AG09319 (cell line): ENCODE measurements around the gene IL19.

Experiments used
- DNase-seq: peaks from one replicate; pipeline ENCODE4 v3.0.0-alpha.2; 2010; ENCODE audit warnings: low read depth; ENCODE audit errors: extremely low read depth
- TF ChIP-seq, protein P1 (sequence below): IDR thresholded peaks from 2 replicates; pipeline ENCODE4 v1.5.1; 2011; ENCODE audit warnings: low read depth, mild to moderate bottlenecking, inconsistent platforms, low read length, moderate library complexity

IL19 gene

DNA sequence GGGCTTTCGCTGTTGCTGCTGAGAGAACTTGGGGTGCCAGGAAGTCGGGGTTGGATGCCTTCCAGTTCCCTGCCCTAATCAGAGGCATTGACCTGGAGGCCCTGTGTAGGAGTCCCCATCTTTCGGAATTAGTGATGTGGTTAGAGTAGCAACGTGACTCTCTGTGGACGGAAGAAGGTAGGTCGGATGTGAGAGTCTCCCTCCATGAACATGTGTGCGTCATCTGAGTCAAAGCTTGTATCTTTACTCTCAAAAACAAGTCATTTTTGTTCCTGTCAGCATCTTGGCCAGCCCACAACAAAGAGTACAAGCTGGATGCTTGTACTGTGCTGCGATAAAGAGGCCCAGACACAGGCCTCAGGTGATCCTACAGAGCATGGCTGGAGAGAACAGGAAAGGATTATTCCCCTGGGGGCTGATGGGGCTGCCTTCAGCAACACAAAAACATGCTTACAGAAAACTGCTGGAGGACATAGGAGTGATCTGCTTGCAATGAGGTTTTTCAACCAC lies 32.7 kb downstream of the IL19 start:
- DNase-seq = no peak

DNA sequence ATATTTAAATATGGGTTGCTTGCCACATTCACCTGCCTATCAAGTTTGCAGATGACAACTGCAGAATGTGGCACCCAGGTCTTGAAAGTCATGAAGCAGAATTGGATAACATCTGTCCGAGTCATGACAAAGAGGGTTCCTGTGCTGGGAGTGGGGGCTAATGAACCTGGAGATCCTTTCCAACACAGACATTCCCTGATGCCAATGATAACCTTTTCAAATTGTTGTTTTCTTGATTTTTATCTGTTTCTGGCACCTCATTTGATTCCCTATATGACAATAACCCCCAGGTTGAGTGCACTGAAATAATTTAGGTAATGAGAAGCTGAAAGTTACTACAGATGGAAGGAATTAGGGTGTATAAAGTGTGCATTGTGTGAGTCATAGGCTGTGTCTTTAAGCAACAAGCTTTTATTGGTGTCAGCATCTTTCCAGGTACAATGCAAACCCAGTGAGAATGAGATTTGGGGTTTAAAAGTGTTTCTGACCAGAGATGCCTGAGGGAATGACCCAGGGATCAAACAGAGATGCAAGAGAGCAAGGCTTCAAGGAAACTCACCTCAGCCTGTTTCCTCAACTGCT lies 33.7 kb downstream of the IL19 start:
- DNase-seq = no peak
- TF ChIP-seq, protein P1, sequence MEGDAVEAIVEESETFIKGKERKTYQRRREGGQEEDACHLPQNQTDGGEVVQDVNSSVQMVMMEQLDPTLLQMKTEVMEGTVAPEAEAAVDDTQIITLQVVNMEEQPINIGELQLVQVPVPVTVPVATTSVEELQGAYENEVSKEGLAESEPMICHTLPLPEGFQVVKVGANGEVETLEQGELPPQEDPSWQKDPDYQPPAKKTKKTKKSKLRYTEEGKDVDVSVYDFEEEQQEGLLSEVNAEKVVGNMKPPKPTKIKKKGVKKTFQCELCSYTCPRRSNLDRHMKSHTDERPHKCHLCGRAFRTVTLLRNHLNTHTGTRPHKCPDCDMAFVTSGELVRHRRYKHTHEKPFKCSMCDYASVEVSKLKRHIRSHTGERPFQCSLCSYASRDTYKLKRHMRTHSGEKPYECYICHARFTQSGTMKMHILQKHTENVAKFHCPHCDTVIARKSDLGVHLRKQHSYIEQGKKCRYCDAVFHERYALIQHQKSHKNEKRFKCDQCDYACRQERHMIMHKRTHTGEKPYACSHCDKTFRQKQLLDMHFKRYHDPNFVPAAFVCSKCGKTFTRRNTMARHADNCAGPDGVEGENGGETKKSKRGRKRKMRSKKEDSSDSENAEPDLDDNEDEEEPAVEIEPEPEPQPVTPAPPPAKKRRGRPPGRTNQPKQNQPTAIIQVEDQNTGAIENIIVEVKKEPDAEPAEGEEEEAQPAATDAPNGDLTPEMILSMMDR = no peak

More for the DNA sequence above, 32.7 kb downstream of the IL19 start:
- TF ChIP-seq, protein P1 = no peak

DNA sequence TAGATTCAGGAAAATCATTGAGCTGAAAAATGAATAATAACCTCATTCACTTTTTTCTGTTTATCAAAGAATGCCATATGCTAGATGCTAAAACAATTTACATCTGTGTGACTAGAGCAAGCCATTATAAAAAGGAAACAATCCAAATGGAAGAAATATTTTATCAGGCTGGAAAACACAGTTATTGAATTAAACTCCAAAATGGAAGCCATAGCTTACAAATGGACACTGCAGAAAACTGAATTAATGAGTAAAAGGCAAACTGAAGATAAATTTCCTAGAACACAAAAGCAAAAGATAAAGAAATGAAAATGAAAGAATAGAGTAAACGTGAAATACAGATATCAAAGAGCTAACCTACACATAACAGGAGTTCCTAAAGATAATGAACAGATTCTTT lies 34.8 kb downstream of the IL19 start:
- no peak for DNase-seq
- TF ChIP-seq, protein P1 = no peak

DNA sequence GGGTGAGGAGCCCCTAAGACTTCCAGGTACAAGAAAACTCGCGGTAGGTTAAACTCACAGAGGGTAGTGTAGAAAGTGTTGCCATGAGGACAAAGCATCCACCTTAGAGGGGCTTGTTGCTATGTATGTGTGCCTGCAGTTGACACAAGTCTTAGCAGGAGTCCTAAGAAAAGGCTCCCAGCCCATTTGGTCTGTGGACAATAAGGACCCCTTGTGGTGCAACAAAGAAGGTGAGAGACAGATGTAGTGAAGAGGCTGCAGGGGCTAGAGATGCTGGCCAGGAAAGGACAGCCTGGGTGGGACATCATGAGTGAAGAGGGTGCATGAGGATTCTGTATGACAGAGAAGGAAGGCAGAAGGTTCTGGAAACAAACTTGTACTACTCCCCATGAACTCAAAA lies 38.0 kb downstream of the IL19 start:
- TF ChIP-seq, protein P1 = peak; percentile 38
- DNase-seq = no peak

DNA sequence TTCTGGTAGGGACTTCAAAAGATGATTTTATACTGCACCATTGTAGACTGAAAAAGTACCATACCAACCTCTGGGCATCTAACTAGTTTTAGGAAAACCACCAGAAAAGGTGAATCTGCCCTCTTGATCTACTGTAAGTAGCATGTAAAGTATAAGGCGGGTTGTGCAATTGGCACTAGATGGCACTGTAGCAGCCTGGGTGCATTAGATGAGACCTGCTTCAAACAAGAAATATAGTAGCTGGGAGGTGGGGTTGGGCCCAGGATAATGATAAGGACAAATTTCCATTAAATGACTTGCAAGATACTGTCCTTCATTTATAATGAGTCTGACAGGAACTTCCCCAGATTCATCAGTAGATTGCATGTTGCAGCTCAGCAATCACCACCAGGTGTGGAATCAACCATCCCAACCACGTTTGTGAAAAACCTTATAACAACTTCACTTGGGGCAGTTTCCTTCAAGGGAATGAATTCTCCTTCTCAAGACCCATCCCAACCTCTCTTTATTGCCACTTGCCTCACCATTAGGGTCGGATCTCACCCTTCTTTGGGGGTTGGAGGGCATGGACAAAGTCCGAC lies 39.0 kb downstream of the IL19 start:
- TF ChIP-seq, protein P1 = peak; percentile 59
- DNase-seq = no peak

DNA sequence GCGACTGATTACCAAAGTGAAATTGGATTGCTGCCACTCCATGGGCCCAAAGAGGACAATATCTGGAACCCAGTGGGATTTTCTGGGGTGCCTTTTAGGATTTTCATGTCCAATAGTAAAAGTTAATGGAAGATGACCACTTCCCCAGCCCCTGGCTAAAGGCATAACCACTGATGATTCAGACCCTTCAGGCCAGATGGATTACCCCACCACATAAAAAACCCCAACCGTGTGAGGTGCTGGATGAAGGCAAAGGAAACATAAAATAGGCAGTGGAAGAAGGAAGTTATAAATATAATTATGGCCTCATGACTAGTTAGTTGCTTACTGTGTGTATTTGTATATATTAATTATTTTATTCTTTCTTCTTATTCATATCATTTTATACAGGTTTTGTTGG lies 41.9 kb downstream of the IL19 start:
- TF ChIP-seq, protein P1 = no peak
- no peak for DNase-seq

DNA sequence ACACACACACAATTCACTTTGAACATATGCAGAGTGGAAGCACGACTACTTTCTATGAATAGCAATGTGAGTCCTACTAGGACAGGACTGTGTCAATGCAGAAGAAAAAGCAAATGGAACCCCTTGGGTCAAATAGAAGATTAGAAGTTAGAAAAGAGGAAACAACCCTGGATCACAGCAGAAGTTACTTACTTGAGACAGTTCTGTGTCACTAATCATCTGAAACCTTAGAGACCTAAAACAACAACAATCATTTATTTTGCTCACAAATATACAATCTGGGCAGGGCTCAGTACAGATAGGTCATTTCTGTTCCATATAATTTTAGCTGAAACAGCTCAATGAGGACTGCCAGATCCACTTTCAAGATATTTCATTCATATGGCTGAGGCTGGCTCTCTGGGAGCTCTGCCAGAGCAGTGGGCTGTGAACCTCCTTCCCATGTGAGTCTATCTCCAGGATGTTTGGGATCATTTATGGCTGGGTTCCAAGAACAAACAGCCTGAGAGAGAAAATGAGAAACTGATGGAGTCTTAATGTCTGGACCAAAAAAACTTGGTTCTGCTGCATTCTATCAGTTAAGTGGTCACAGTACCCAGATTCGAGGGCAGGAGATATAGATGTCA lies 44.3 kb downstream of the IL19 start:
- TF ChIP-seq, protein P1 = no peak
- peak; percentile 69 for DNase-seq
